ENCODE data around the gene RBM6.

Gene RBM6

GRCh38 chr3:50123394-50124051 is 183.6 kb downstream of the RBM6 start:
- no peak for DNase-seq
- no peak for TF ChIP-seq CTCF (IDR thresholded peaks at IDR 0.05; ENCODE audit: low read length)
- no peak for TF ChIP-seq EZH2phosphoT487 (IDR thresholded peaks at IDR 0.05; ENCODE audit: low read length)
- TF ChIP-seq EZH2 (optimal IDR thresholded peaks at IDR 0.05; ENCODE audit: low read depth, low read length), result no peak
- H3F3A ChIP-seq (ENCODE audit: insufficient read depth, low read length), result peaks cover 11% of the 10 kb centered on the region
- H2AFZ ChIP-seq (ENCODE audit: low read length), result no peak overlapping the region
- no peaks in the 10 kb centered on the region for H3K4me1 ChIP-seq (ENCODE audit: low read length)
- H3K9me2 ChIP-seq (replicated peaks; ENCODE audit: insufficient read depth, low read length), result no peaks in the 10 kb centered on the region
- no peak overlapping the region for H3K9ac ChIP-seq (ENCODE audit: low read length)
- H3K4me2 ChIP-seq (ENCODE audit: low read depth, low read length), result no peak overlapping the region
- H3K4me3 ChIP-seq (ENCODE audit: low read length), result no peak overlapping the region
- no peaks in the 10 kb centered on the region for H3K27me3 ChIP-seq (replicated peaks; ENCODE audit: insufficient read depth, low read length)
- H3K27ac ChIP-seq (ENCODE audit: low read length), result no peak overlapping the region
- peaks cover 3% of the 10 kb centered on the region; the same call in 1 of the 2 replicates for H3K36me3 ChIP-seq (replicated peaks; ENCODE audit: insufficient read depth, low read length)
- H4K20me1 ChIP-seq (ENCODE audit: insufficient read depth, low read length), result peaks cover 5% of the 10 kb centered on the region; the same call in 1 of the 2 replicates
- no peaks in the 10 kb centered on the region for H3K9me3 ChIP-seq (replicated peaks; ENCODE audit: insufficient read depth, low read length)
- no peaks in the 10 kb centered on the region for H3K79me2 ChIP-seq (ENCODE audit: low read length)

- Histone ChIP-seq H3K4me3 (ENCODE audit: low read length) (no peak overlapping the region), H4K20me1 (ENCODE audit: insufficient read depth, low read length) (peaks cover 5% of the 10 kb centered on the region; the same call in 1 of the 2 replicates), H3K9ac (ENCODE audit: low read length) (no peak overlapping the region)
These were observed 184.3 kb downstream of the RBM6 start for GRCh38 chr3:50124052-50124799.

GRCh38 chr3:50124800-50125178 is 184.8 kb downstream of the RBM6 start:
- peaks cover 5% of the 10 kb centered on the region; the same call in 1 of the 2 replicates for H4K20me1 ChIP-seq (ENCODE audit: insufficient read depth, low read length)
- H3K4me2 ChIP-seq (ENCODE audit: low read depth, low read length), result no peak overlapping the region

More at GRCh38 chr3:50124052-50124799, 184.3 kb downstream of the RBM6 start:
- no peaks in the 10 kb centered on the region for H3K27me3 ChIP-seq (replicated peaks; ENCODE audit: insufficient read depth, low read length)
- H3K27ac ChIP-seq (ENCODE audit: low read length), result no peak overlapping the region
- H3K36me3 ChIP-seq (replicated peaks; ENCODE audit: insufficient read depth, low read length), result no peaks in the 10 kb centered on the region
- no peak overlapping the region for H3K4me2 ChIP-seq (ENCODE audit: low read depth, low read length)
- TF ChIP-seq EZH2 (optimal IDR thresholded peaks at IDR 0.05; ENCODE audit: low read depth, low read length), result no peak
- no peak for TF ChIP-seq CTCF (IDR thresholded peaks at IDR 0.05; ENCODE audit: low read length)
- no peak for TF ChIP-seq EZH2phosphoT487 (IDR thresholded peaks at IDR 0.05; ENCODE audit: low read length)
- no peaks in the 10 kb centered on the region for H3K9me3 ChIP-seq (replicated peaks; ENCODE audit: insufficient read depth, low read length)
- no peak for DNase-seq
- no peaks in the 10 kb centered on the region for H3K79me2 ChIP-seq (ENCODE audit: low read length)
- H2AFZ ChIP-seq (ENCODE audit: low read length), result no peak overlapping the region
- peaks cover 11% of the 10 kb centered on the region for H3F3A ChIP-seq (ENCODE audit: insufficient read depth, low read length)
- no peaks in the 10 kb centered on the region for H3K9me2 ChIP-seq (replicated peaks; ENCODE audit: insufficient read depth, low read length)
- no peaks in the 10 kb centered on the region for H3K4me1 ChIP-seq (ENCODE audit: low read length)

More at GRCh38 chr3:50124800-50125178, 184.8 kb downstream of the RBM6 start:
- peaks cover 11% of the 10 kb centered on the region for H3F3A ChIP-seq (ENCODE audit: insufficient read depth, low read length)
- no peak overlapping the region for H2AFZ ChIP-seq (ENCODE audit: low read length)
- H3K9ac ChIP-seq (ENCODE audit: low read length), result no peak overlapping the region
- H3K9me2 ChIP-seq (replicated peaks; ENCODE audit: insufficient read depth, low read length), result no peaks in the 10 kb centered on the region
- no peaks in the 10 kb centered on the region for H3K9me3 ChIP-seq (replicated peaks; ENCODE audit: insufficient read depth, low read length)
- no peaks in the 10 kb centered on the region for H3K36me3 ChIP-seq (replicated peaks; ENCODE audit: insufficient read depth, low read length)
- H3K27me3 ChIP-seq (replicated peaks; ENCODE audit: insufficient read depth, low read length), result no peaks in the 10 kb centered on the region
- H3K79me2 ChIP-seq (ENCODE audit: low read length), result no peaks in the 10 kb centered on the region
- no peak overlapping the region for H3K27ac ChIP-seq (ENCODE audit: low read length)
- no peak overlapping the region for H3K4me3 ChIP-seq (ENCODE audit: low read length)
- no peak for TF ChIP-seq EZH2phosphoT487 (IDR thresholded peaks at IDR 0.05; ENCODE audit: low read length)
- TF ChIP-seq EZH2 (optimal IDR thresholded peaks at IDR 0.05; ENCODE audit: low read depth, low read length), result no peak
- no peak for TF ChIP-seq CTCF (IDR thresholded peaks at IDR 0.05; ENCODE audit: low read length)
- no peak for DNase-seq
- no peaks in the 10 kb centered on the region for H3K4me1 ChIP-seq (ENCODE audit: low read length)
